HUES6 (cell line): ENCODE results near the gene BCL2L11.

Source experiments
- H3K27ac ChIP-seq: 2 replicates; pipeline ENCODE4 v1.7.0; 2013; ENCODE audit warnings: low read depth, mild to moderate bottlenecking, low read length, inconsistent platforms
- H3K27me3 ChIP-seq: 2 replicates; pipeline ENCODE4 v1.6.1; 2013; ENCODE audit warnings: low read length; ENCODE audit not compliant: control insufficient read depth, insufficient read depth
- H3K36me3 ChIP-seq: 2 replicates; pipeline ENCODE4 v1.6.1; 2013; ENCODE audit warnings: low read length; ENCODE audit not compliant: control insufficient read depth, insufficient read depth
- H3K4me1 ChIP-seq: 2 replicates; pipeline ENCODE4 v1.6.1; 2013; ENCODE audit warnings: low read length; ENCODE audit not compliant: control insufficient read depth, insufficient read depth
- H3K4me3 ChIP-seq: 2 replicates; pipeline ENCODE4 v1.5.1; 2013; ENCODE audit warnings: low read depth, low read length
- H3K9ac ChIP-seq: one replicate; pipeline ENCODE4 v1.6.1; 2013; ENCODE audit warnings: mild to moderate bottlenecking, low read length
- H3K9me3 ChIP-seq: 2 replicates; pipeline ENCODE4 v1.6.1; 2013; ENCODE audit warnings: low read depth, low read length; ENCODE audit not compliant: control insufficient read depth, insufficient read depth

Gene BCL2L11

GRCh38 chr2:111101592-111101991 is 19.1 kb upstream of the BCL2L11 start:
- H3K4me1 ChIP-seq: no peaks in the 10 kb centered on the region
- no peak overlapping the region for H3K4me3 ChIP-seq
- no peak overlapping the region for H3K9ac ChIP-seq
- H3K36me3 ChIP-seq: no peaks in the 10 kb centered on the region
- no peaks in the 10 kb centered on the region for H3K27me3 ChIP-seq
- H3K9me3 ChIP-seq: no peaks in the 10 kb centered on the region
- H3K27ac ChIP-seq: no peak overlapping the region

GRCh38 chr2:111102216-111102615 is 18.5 kb upstream of the BCL2L11 start:
- Histone ChIP-seq H3K9me3 (no peaks in the 10 kb centered on the region), H3K27me3 (no peaks in the 10 kb centered on the region), H3K9ac (no peak overlapping the region), H3K4me1 (no peaks in the 10 kb centered on the region), H3K4me3 (no peak overlapping the region), H3K27ac (no peak overlapping the region), H3K36me3 (no peaks in the 10 kb centered on the region)

DNA sequence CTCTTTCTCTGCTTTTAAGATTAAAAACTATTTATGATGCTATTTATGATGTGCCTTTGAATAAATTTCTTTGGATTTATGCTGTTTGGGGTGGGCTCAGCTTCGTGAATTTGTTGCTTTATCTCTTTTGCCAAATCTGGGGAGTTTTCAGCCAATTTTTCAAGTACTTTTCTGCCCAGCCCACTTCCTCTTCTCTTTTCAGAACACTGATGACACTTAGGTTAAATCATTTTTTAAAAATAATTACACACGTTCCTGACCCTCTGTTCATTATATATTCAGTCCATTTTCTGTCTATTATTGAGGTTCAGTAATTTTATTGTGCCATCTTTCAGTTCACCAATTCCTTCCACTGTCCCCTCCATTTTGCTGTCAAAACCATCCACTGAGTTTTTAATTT is 14.8 kb upstream of the BCL2L11 start:
- Histone ChIP-seq H3K36me3 (no peaks in the 10 kb centered on the region), H3K9ac (no peak overlapping the region), H3K9me3 (no peaks in the 10 kb centered on the region), H3K4me3 (no peak overlapping the region), H3K27ac (no peak overlapping the region), H3K27me3 (no peaks in the 10 kb centered on the region), H3K4me1 (no peaks in the 10 kb centered on the region)

DNA sequence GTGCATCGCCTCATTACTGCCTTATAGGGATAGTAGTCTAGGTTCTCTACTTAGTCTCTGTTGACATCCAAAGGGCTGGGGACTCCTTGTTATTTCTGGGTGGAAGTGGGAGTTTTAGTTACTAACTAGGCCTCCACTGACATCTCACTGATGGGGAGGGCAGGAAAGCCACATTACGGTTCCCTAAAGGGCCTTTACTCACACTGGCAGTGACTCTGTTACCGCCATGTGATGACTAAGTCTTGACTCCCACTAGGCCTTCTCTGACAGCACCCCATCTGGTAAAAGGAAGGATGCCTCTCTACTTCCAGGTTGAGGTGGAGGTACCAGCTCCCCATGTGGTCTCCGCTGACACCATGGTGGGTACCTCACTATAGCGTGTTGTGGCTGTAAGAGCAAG is 14.0 kb upstream of the BCL2L11 start:
- H3K9ac ChIP-seq: no peak overlapping the region
- no peaks in the 10 kb centered on the region for H3K4me1 ChIP-seq
- H3K4me3 ChIP-seq: no peak overlapping the region
- H3K27me3 ChIP-seq: no peaks in the 10 kb centered on the region
- H3K27ac ChIP-seq: no peak overlapping the region
- no peaks in the 10 kb centered on the region for H3K36me3 ChIP-seq
- no peaks in the 10 kb centered on the region for H3K9me3 ChIP-seq

GRCh38 chr2:111108745-111109271 is 11.9 kb upstream of the BCL2L11 start:
- no peak overlapping the region for H3K27ac ChIP-seq
- H3K9me3 ChIP-seq: no peaks in the 10 kb centered on the region
- no peaks in the 10 kb centered on the region for H3K36me3 ChIP-seq
- H3K27me3 ChIP-seq: no peaks in the 10 kb centered on the region
- no peaks in the 10 kb centered on the region for H3K4me1 ChIP-seq
- H3K9ac ChIP-seq: no peak overlapping the region
- no peak overlapping the region for H3K4me3 ChIP-seq

GRCh38 chr2:111111101-111111755 is 9.5 kb upstream of the BCL2L11 start:
- peaks cover 7% of the 10 kb centered on the region; the same call in 1 of the 2 replicates for H3K27me3 ChIP-seq
- no peak overlapping the region for H3K4me3 ChIP-seq
- H3K4me1 ChIP-seq: no peaks in the 10 kb centered on the region
- H3K27ac ChIP-seq: no peak overlapping the region
- no peaks in the 10 kb centered on the region for H3K9me3 ChIP-seq
- H3K36me3 ChIP-seq: no peaks in the 10 kb centered on the region
- no peak overlapping the region for H3K9ac ChIP-seq

DNA sequence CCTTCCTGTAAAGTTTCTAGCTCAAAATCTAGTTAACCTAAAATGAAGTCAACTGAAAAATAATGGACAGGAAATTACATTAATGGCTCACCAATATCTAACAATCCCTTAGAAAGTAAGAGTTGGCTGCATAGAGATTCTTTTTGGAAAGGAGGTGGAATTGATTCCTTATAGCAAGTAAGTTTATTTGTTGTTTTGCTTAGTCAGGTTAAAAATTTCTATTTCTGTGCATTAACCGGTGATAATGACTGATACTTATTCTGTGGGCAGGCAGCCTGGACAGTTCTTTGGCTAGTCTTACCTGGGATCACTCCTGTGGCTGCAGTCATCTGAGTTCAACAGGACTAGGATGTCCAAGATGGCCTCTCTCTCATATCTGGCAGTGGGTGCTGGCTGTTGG is 6.9 kb upstream of the BCL2L11 start:
- Histone ChIP-seq H3K4me3 (no peak overlapping the region), H3K27ac (no peak overlapping the region), H3K27me3 (peaks cover 32% of the 10 kb centered on the region), H3K9me3 (no peaks in the 10 kb centered on the region), H3K4me1 (peaks cover 13% of the 10 kb centered on the region), H3K36me3 (no peaks in the 10 kb centered on the region), H3K9ac (no peak overlapping the region)

- peaks cover 52% of the 10 kb centered on the region for H3K27me3 ChIP-seq
- H3K9me3 ChIP-seq: no peaks in the 10 kb centered on the region
- no peak overlapping the region for H3K4me3 ChIP-seq
- peaks cover 21% of the 10 kb centered on the region for H3K4me1 ChIP-seq
- no peak overlapping the region for H3K9ac ChIP-seq
- H3K27ac ChIP-seq: no peak overlapping the region
- H3K36me3 ChIP-seq: no peaks in the 10 kb centered on the region
Observed at GRCh38 chr2:111116011-111116746, 4.5 kb upstream of the BCL2L11 start.

DNA sequence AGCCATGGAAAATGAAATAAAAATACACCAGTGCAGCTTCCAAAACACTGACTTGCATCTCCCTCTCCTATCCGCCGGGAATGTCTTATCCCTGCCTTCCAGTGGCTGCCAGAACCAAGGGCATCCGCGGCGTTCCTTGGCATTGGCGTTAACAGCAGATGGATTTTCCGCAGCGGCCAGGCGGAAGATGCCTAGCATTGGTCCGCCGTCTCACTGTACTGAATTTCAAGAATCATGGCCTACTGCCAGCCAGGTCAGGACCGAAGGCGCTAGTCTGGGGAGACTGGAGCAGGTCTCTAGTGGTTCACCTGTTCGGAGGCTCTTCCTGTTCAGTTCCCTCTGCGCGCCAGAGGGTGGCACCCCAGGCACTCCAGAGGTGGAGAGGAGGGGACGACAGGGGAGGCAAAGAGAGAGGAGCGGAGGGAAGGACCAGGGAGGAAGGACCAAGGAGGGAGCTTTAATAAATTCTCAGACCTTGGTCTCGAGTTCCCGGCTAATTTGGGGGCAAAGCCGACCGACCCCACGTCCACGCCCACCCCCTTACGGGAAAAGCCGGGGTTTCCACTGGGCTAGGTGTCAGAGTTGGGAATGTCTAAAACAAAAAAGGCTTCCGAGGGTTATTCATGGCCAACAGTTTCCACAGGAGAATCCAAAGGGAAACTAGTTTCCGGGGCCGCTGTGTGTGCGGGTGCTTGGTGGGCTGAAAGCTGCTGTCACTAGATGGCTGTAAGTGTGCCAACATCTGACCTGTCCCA is 3.7 kb upstream of the BCL2L11 start:
- no peak overlapping the region for H3K27ac ChIP-seq
- H3K4me3 ChIP-seq: peak overlapping the region; percentile 75
- H3K4me1 ChIP-seq: peaks cover 23% of the 10 kb centered on the region
- peaks cover 60% of the 10 kb centered on the region for H3K27me3 ChIP-seq
- H3K9me3 ChIP-seq: no peaks in the 10 kb centered on the region
- no peaks in the 10 kb centered on the region for H3K36me3 ChIP-seq
- peak overlapping the region; percentile 76 for H3K9ac ChIP-seq

DNA sequence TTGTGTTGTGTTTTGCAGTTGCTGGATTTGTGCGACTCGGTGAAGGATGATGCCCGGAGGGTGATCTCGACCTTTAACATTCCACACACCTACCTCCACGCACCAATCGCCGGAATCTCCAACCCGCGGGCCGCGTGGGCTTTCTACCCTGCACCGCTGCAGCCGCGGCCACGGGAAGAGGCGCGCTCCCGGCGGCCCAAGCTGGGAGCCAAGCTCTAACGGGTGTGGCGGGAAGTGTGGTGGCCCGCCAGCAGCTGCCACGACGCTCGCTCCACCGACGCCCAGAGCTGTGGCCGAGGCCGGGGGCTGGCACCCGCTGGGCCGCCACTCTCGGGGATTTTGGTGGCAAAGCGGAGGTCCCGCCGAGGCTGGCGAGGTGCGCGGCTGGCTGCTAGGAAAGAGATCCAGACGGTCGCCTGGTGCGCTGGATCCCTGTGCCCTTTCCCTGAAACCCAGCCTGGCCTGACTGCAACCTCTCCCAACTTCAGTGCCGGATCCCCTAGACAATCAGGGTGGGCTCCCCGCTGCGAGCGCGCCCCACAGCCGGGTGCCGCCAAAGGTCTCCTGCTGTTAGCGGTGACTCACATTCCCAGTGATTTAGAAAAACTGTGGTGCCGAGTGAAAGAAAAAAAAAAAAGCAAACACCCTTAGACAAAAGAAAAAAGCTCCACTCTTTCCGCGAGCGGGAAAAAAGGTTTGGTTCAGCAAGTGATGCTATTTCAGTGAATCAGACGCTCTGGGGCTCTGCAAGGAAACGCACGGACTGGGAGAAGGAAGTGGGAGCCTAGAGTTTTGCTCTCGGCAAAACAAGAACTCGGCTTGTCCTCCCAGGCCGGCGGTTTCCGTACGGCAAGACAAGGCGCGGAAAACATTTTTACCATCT is 2.9 kb upstream of the BCL2L11 start:
- H3K36me3 ChIP-seq: no peaks in the 10 kb centered on the region
- H3K9me3 ChIP-seq: no peaks in the 10 kb centered on the region
- no peak overlapping the region for H3K27ac ChIP-seq
- peak overlapping the region; percentile 75 for H3K4me3 ChIP-seq
- H3K27me3 ChIP-seq: peaks cover 62% of the 10 kb centered on the region
- H3K9ac ChIP-seq: peak overlapping the region; percentile 76
- H3K4me1 ChIP-seq: peaks cover 24% of the 10 kb centered on the region
